IMR-90 (cell line): Measurements from ENCODE around the gene FAM83B. TPM values are rescaled to one million over a fixed set of nuclear protein-coding genes. Genes with fewer than 3 reads are reported as not detected.

Source experiments
- ATAC-seq: fragments of 200-7000 bp; cut with Tn5 transposase; 2 replicates; pipeline ENCODE4 v1.9.1; 2020; ENCODE audit warnings: low read depth, mild to moderate bottlenecking, moderate library complexity
- BruUV-seq: library from RNA; stranded (reverse); fragments of 400-500 nt; replicated peaks from 2 replicates; lab custom pipeline; 2021; lab: Mats Ljungman, UMichigan
- CTCF ChIA-PET: fragments of 300-600 bp; formaldehyde crosslinking; extraction: SDS; loops from one replicate; lab custom pipeline; 2021; ENCODE audit warnings: antibody characterized with exemption; lab: Yijun Ruan, JAX
- POLR2A ChIA-PET: fragments of 300-600 bp; sonication (Branson Sonifier 250); formaldehyde crosslinking; loops from one replicate; lab custom pipeline; 2022; ENCODE audit warnings: antibody characterized with exemption; ENCODE audit not compliant: unreplicated experiment; lab: Charles Lee
- DNase-seq: peaks from one replicate; pipeline ENCODE4 v3.0.0; 2013
- H2AFZ ChIP-seq: replicated peaks from 2 replicates; pipeline ENCODE3; 2013; ENCODE audit warnings: low read length, mild to moderate bottlenecking; ENCODE audit not compliant: poor library complexity
- H2AK5ac ChIP-seq: 2 replicates; pipeline ENCODE4 v1.6.1; 2013; ENCODE audit warnings: low read depth, low read length, inconsistent platforms
- H2AK9ac ChIP-seq: replicated peaks from 2 replicates; pipeline ENCODE3; 2013; ENCODE audit warnings: mild to moderate bottlenecking, low read depth, low read length, moderate library complexity; ENCODE audit not compliant: poor library complexity
- H2BK120ac ChIP-seq: 2 replicates; pipeline ENCODE4 v1.6.1; 2013; ENCODE audit warnings: low read depth, low read length, inconsistent platforms
- H2BK15ac ChIP-seq: 3 replicates; pipeline ENCODE4 v1.6.1; 2013; ENCODE audit warnings: low read depth, low read length, inconsistent platforms
- H2BK20ac ChIP-seq: 2 replicates; pipeline ENCODE4 v1.6.1; 2013; ENCODE audit warnings: low read depth, mild to moderate bottlenecking, inconsistent platforms, low read length, moderate library complexity
- H2BK5ac ChIP-seq: 2 replicates; pipeline ENCODE4 v1.6.1; 2013; ENCODE audit warnings: mild to moderate bottlenecking, low read depth, low read length, inconsistent platforms; ENCODE audit not compliant: poor library complexity, severe bottlenecking
- H3K14ac ChIP-seq: replicated peaks from 2 replicates; pipeline ENCODE4 v1.6.1; 2013; ENCODE audit warnings: low read depth, low read length, inconsistent platforms
- H3K18ac ChIP-seq: 2 replicates; pipeline ENCODE4 v1.6.1; 2013; ENCODE audit warnings: low read depth, low read length, control low read depth
- H3K23ac ChIP-seq: 2 replicates; pipeline ENCODE4 v1.6.1; 2013; ENCODE audit warnings: low read depth, low read length, inconsistent platforms
- H3K27ac ChIP-seq: 2 replicates; pipeline ENCODE4 v1.5.1; 2013; ENCODE audit warnings: mild to moderate bottlenecking, control low read depth, low read length; ENCODE audit not compliant: insufficient read depth
- H3K27me3 ChIP-seq: 2 replicates; pipeline ENCODE4 v1.6.1; 2013; ENCODE audit warnings: low read length; ENCODE audit not compliant: control insufficient read depth, insufficient read depth
- H3K36me3 ChIP-seq: 2 replicates; pipeline ENCODE4 v1.6.1; 2013; ENCODE audit warnings: low read length, mixed read lengths; ENCODE audit not compliant: control insufficient read depth, insufficient read depth
- H3K4ac ChIP-seq: 2 replicates; pipeline ENCODE4 v1.6.1; 2013; ENCODE audit warnings: low read depth, low read length, inconsistent platforms
- H3K4me1 ChIP-seq: 2 replicates; pipeline ENCODE4 v1.6.1; 2013; ENCODE audit warnings: low read length, mixed read lengths; ENCODE audit not compliant: control insufficient read depth, insufficient read depth
- H3K4me2 ChIP-seq: 2 replicates; pipeline ENCODE4 v1.6.1; 2013; ENCODE audit warnings: low read depth, mild to moderate bottlenecking, control low read depth, low read length, moderate library complexity
- H3K4me3 ChIP-seq: 2 replicates; pipeline ENCODE4 v1.5.1; 2013; ENCODE audit warnings: low read depth, mild to moderate bottlenecking, control low read depth, low read length, moderate library complexity; ENCODE audit not compliant: insufficient read depth
- H3K56ac ChIP-seq: 2 replicates; pipeline ENCODE4 v1.6.1; 2013; ENCODE audit warnings: low read length, inconsistent platforms; ENCODE audit not compliant: insufficient read depth; ENCODE audit errors: extremely low read depth
- H3K79me1 ChIP-seq, 2 experiments: 2 replicates each; pipeline ENCODE4 v1.6.1; 2013; ENCODE audit warnings: low read length in 2 of 2, inconsistent platforms in 1 of 2, low read depth in 1 of 2
- H3K9ac ChIP-seq: 2 replicates; pipeline ENCODE4 v1.6.1; 2013; ENCODE audit warnings: low read depth, low read length, control low read depth
- H3K9me1 ChIP-seq: 2 replicates; pipeline ENCODE4 v1.6.1; 2013; ENCODE audit warnings: low read length, inconsistent platforms; ENCODE audit not compliant: insufficient read depth
- H3K9me3 ChIP-seq: 2 replicates; pipeline ENCODE4 v1.6.1; 2013; ENCODE audit warnings: low read length; ENCODE audit not compliant: control insufficient read depth, insufficient read depth
- H4K20me1 ChIP-seq: 2 replicates; pipeline ENCODE4 v1.6.1; 2013; ENCODE audit warnings: low read length, inconsistent platforms; ENCODE audit not compliant: insufficient read depth
- H4K5ac ChIP-seq: 2 replicates; pipeline ENCODE4 v1.6.1; 2013; ENCODE audit warnings: mild to moderate bottlenecking, low read depth, low read length, control low read depth
- H4K8ac ChIP-seq, 2 experiments: 2 replicates each; pipeline ENCODE4 v1.6.1; 2013; ENCODE audit warnings: low read depth in 2 of 2, low read length in 2 of 2, control low read depth in 1 of 2, inconsistent platforms in 1 of 2
- H4K91ac ChIP-seq: 2 replicates; pipeline ENCODE4 v1.6.1; 2013; ENCODE audit warnings: low read depth, low read length, inconsistent platforms; ENCODE audit not compliant: insufficient read depth
- BHLHE40 ChIP-seq: fragments of 150-350 bp; IDR thresholded peaks from 2 replicates; pipeline ENCODE4 v1.6.1; 2016; ENCODE audit warnings: mild to moderate bottlenecking, low read depth, low read length
- CEBPB ChIP-seq: IDR thresholded peaks from 2 replicates; pipeline ENCODE4 v1.6.1; 2012; ENCODE audit warnings: low read depth, low read length, improper control_type of control experiment
- CHD1 ChIP-seq: IDR thresholded peaks from 2 replicates; pipeline ENCODE4 v1.6.1; 2012; ENCODE audit warnings: low read depth, low read length, improper control_type of control experiment
- CTCF ChIP-seq: conservative IDR thresholded peaks from 2 replicates; pipeline ENCODE4 v1.5.1; 2012; ENCODE audit warnings: mild to moderate bottlenecking, low read depth, low read length, improper control_type of control experiment
- ELK1 ChIP-seq: fragments of 150-350 bp; IDR thresholded peaks from 2 replicates; pipeline ENCODE4 v1.6.1; 2016; ENCODE audit warnings: low read depth, mild to moderate bottlenecking, low read length, moderate library complexity, borderline replicate concordance
- FOS ChIP-seq: fragments of 150-350 bp; IDR thresholded peaks from 2 replicates; pipeline ENCODE4 v1.6.1; 2016; ENCODE audit warnings: low read depth, low read length
- MAFK ChIP-seq: IDR thresholded peaks from 2 replicates; pipeline ENCODE4 v1.6.1; 2012; ENCODE audit warnings: low read depth, low read length, improper control_type of control experiment
- MAZ ChIP-seq: IDR thresholded peaks from 2 replicates; pipeline ENCODE4 v1.6.1; 2012; ENCODE audit warnings: low read depth, mild to moderate bottlenecking, low read length, improper control_type of control experiment, moderate library complexity, borderline replicate concordance
- MXI1 ChIP-seq: IDR thresholded peaks from 2 replicates; pipeline ENCODE4 v1.6.1; 2012; ENCODE audit warnings: low read depth, mild to moderate bottlenecking, low read length, moderate library complexity, borderline replicate concordance
- NFE2L2 ChIP-seq: fragments of 150-350 bp; IDR thresholded peaks from 2 replicates; pipeline ENCODE4 v1.6.1; 2016; ENCODE audit warnings: low read depth, mild to moderate bottlenecking, low read length
- POLR2A ChIP-seq: IDR thresholded peaks from 2 replicates; pipeline ENCODE4 v1.6.1; 2012; ENCODE audit warnings: mild to moderate bottlenecking, low read depth, low read length
- RAD21 ChIP-seq: IDR thresholded peaks from 2 replicates; pipeline ENCODE4 v1.6.1; 2012; ENCODE audit warnings: low read length, improper control_type of control experiment
- RCOR1 ChIP-seq: IDR thresholded peaks from 2 replicates; pipeline ENCODE4 v1.6.1; 2012; ENCODE audit warnings: mild to moderate bottlenecking, low read length, improper control_type of control experiment; ENCODE audit not compliant: insufficient replicate concordance
- RFX5 ChIP-seq: IDR thresholded peaks from 2 replicates; pipeline ENCODE4 v1.8.0; 2012; ENCODE audit warnings: low read depth, mild to moderate bottlenecking, low read length, moderate library complexity
- SMC3 ChIP-seq: fragments of 150-350 bp; IDR thresholded peaks from 2 replicates; pipeline ENCODE4 v1.6.1; 2016; ENCODE audit warnings: low read depth, mild to moderate bottlenecking, antibody characterized with exemption, low read length, moderate library complexity
- WGBS, 2 experiments: methylation state at CpG; one replicate each; pipeline versions ENCODE4 v1.1.5 to v1.1.7; 2013; ENCODE audit warnings: missing lambda C conversion rate in 2 of 2; ENCODE audit not compliant: insufficient read length in 1 of 2; ENCODE audit errors: extremely low coverage in 2 of 2; 5-methylcytosine and 5-hydroxymethylcytosine counted together
- dilution Hi-C: fragments of 300-500 bp; cut with HindIII; formaldehyde crosslinking; loops from one replicate; pipeline ENCODE4 v1.14.3; 2018; ENCODE audit warnings: low sequenced_read_pairs; ENCODE audit not compliant: unreplicated experiment
- in situ Hi-C: fragments of 300-500 bp; cut with MboI; formaldehyde crosslinking; loops from 3 replicates; pipeline ENCODE4 v1.14.3; 2019; ENCODE audit warnings: low sequenced_read_pairs, inconsistent platforms, mixed read lengths
- intact Hi-C: fragments of 100-400 bp; cut with micrococcal nuclease; formaldehyde crosslinking; loops from 2 replicates; pipeline ENCODE4 v1.10.0; 2022
- polyA plus RNA-seq, 3 experiments: library from polyadenylated mRNA; depleted of rRNA; stranded (reverse); fragments of >200 nt; gene quantifications; 2 replicates each; pipeline ENCODE4 v1.2.3, GENCODE V29; 2012; ENCODE audit warnings: low replicate concordance in 1 of 3
- total RNA-seq: library from RNA; depleted of rRNA; stranded (reverse); fragments of >200 nt; gene quantifications from 2 replicates; pipeline ENCODE4 v1.2.3, GENCODE V29; 2012
- TF ChIP-seq, protein P1 (sequence below): fragments of 150-350 bp; IDR thresholded peaks from 2 replicates; pipeline ENCODE4 v1.6.1; 2017; ENCODE audit warnings: mild to moderate bottlenecking, antibody characterized with exemption, low read length, low read depth

FAM83B gene
- total and polyA plus RNA-seq, 2 of the 4 experiments (the other 2 are of a cell fraction): 0.02 to 0.18 TPM

- Histone ChIP-seq H3K56ac (no peak overlapping the region), H2BK15ac (no peak overlapping the region), H3K27me3 (no peaks in the 10 kb centered on the region), H4K8ac (no peak overlapping the region), H4K91ac (0 out of 2 replicates have a peak overlapping the region, but pooled peaks have one; percentile 14), H3K18ac (no peak overlapping the region; the same call in 1 of the 2 replicates), H2AFZ (no peak overlapping the region), H3K79me1 (no peaks in the 10 kb centered on the region), H3K9me3 (no peaks in the 10 kb centered on the region), H4K5ac (no peak overlapping the region; the same call in 1 of the 2 replicates), H3K4me2 (no peak overlapping the region), H3K27ac (no peak overlapping the region), H2AK9ac (no peak overlapping the region), H3K23ac (no peak overlapping the region), H2BK5ac (no peak overlapping the region), H3K9ac (no peak overlapping the region), H3K4ac (no peak overlapping the region), H3K4me3 (no peak overlapping the region), H3K36me3 (no peaks in the 10 kb centered on the region), H2BK20ac (peak overlapping the region; percentile 67), H2AK5ac (no peak overlapping the region), H3K9me1 (0 out of 2 replicates have a peak, but pooled peaks cover 3% of the 10 kb centered on the region), H3K4me1 (peaks cover 5% of the 10 kb centered on the region; the same call in 1 of the 2 replicates), H4K20me1 (no peaks in the 10 kb centered on the region), H2BK120ac (no peak overlapping the region; the same call in 1 of the 2 replicates), H3K14ac (no peak overlapping the region)
- BruUV-seq: no TSS peak
- DNase-seq (no peak), ATAC-seq (no peak)
- in situ Hi-C loops: no loop called here
- dilution Hi-C loops: no loop called here
- ChIA-PET CTCF (no interaction called here), POLR2A (no interaction called here)
- intact Hi-C loops: no loop called here
- TF ChIP-seq MAZ (no peak), MAFK (no peak), CHD1 (no peak), CEBPB (no peak), CTCF (no peak), POLR2A (no peak), FOS (no peak), MXI1 (no peak), RCOR1 (no peak), ELK1 (no peak), RFX5 (no peak), SMC3 (no peak), NFE2L2 (no peak), RAD21 (no peak), BHLHE40 (no peak)
- TF ChIP-seq, protein P1, sequence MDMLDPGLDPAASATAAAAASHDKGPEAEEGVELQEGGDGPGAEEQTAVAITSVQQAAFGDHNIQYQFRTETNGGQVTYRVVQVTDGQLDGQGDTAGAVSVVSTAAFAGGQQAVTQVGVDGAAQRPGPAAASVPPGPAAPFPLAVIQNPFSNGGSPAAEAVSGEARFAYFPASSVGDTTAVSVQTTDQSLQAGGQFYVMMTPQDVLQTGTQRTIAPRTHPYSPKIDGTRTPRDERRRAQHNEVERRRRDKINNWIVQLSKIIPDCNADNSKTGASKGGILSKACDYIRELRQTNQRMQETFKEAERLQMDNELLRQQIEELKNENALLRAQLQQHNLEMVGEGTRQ: no peak
- no CpG with 5 or more reads among the region's 2 CpGs for WGBS, 2 experiments
Measured at GRCh38 chr6:54900666-54901065, 54.1 kb downstream of the FAM83B start.
